Activated CD8-positive, alpha-beta memory T cell treated with anti-CD3 and anti-CD28 coated beads for 4 hours (primary cell): Measurements from ENCODE around the gene NCBP2L.

Experiments
- DNase-seq, 2 donors: peaks; one replicate each; pipeline ENCODE4 v3.0.0-alpha.2; 2020; ENCODE audit warnings: low read depth in 2 of 2

Gene NCBP2L

GRCh38 chrX:107777536-107777832 lies at the start of gene NCBP2L:
NCBP2L (plus strand) TSS chrX:107777733; CDS start chrX:107794221, 16,488 bp downstream.
- DNase-seq, result no peak

GRCh38 chrX:107728371-107729099 lies 49.0 kb upstream of the NCBP2L start:
- no peak for DNase-seq

- DNase-seq, result no peak
These were observed 47.8 kb upstream of the NCBP2L start for GRCh38 chrX:107729558-107730297.

- no peak for DNase-seq
These were observed 47.3 kb upstream of the NCBP2L start for GRCh38 chrX:107730298-107730655.

GRCh38 chrX:107730991-107731766 lies 46.4 kb upstream of the NCBP2L start:
- no peak for DNase-seq

GRCh38 chrX:107731831-107732502 lies 45.6 kb upstream of the NCBP2L start:
- DNase-seq, result no peak

GRCh38 chrX:107733686-107734085 lies 43.8 kb upstream of the NCBP2L start:
- DNase-seq, result no peak

GRCh38 chrX:107734646-107735045 lies 42.9 kb upstream of the NCBP2L start:
- no peak for DNase-seq

- DNase-seq, result no peak
These were observed 40.6 kb upstream of the NCBP2L start for GRCh38 chrX:107736781-107737531.

GRCh38 chrX:107738272-107738671 lies 39.3 kb upstream of the NCBP2L start:
- no peak for DNase-seq

GRCh38 chrX:107738768-107739167 lies 38.8 kb upstream of the NCBP2L start:
- DNase-seq, result no peak

GRCh38 chrX:107739541-107739940 lies 38.0 kb upstream of the NCBP2L start:
- DNase-seq, result no peak

- no peak for DNase-seq
These were observed 36.1 kb upstream of the NCBP2L start for GRCh38 chrX:107741404-107741790.

- no peak for DNase-seq
These were observed 34.8 kb upstream of the NCBP2L start for GRCh38 chrX:107742700-107743191.

GRCh38 chrX:107743995-107744394 lies 33.5 kb upstream of the NCBP2L start:
- DNase-seq, result no peak

- no peak for DNase-seq
These were observed 32.7 kb upstream of the NCBP2L start for GRCh38 chrX:107744868-107745267.

GRCh38 chrX:107747596-107748161 lies 29.9 kb upstream of the NCBP2L start:
- DNase-seq, result no peak

- no peak for DNase-seq
These were observed 29.0 kb upstream of the NCBP2L start for GRCh38 chrX:107748506-107748905.

GRCh38 chrX:107750263-107750662 lies 27.3 kb upstream of the NCBP2L start:
- no peak for DNase-seq

- DNase-seq, result no peak
These were observed 26.6 kb upstream of the NCBP2L start for GRCh38 chrX:107750861-107751445.

- no peak for DNase-seq
These were observed 25.5 kb upstream of the NCBP2L start for GRCh38 chrX:107752043-107752442.
